GM13977 (cell line): ENCODE measurements around the gene IL16.

Experiments used
- DNase-seq: peaks from one replicate; pipeline ENCODE4 v3.0.0; 2012; ENCODE audit warnings: low spot score
- CTCF ChIP-seq: IDR thresholded peaks from 2 replicates; pipeline ENCODE4 v1.5.1; 2012; ENCODE audit warnings: mild to moderate bottlenecking, control low read depth; ENCODE audit not compliant: insufficient read depth; ENCODE audit errors: extremely low read depth, missing control alignments
- in situ Hi-C: fragments of 300-500 bp; cut with MboI; formaldehyde crosslinking; loops from one replicate; pipeline ENCODE4 v1.12.0; 2022; ENCODE audit warnings: low sequenced_read_pairs, low pct_unique_long_range_greater_than_20kb, mixed read lengths, inconsistent platforms; ENCODE audit not compliant: unreplicated experiment

The IL16 gene

GRCh38 chr15:81261172-81261811 is 64.6 kb downstream of the IL16 start:
- no peak for TF ChIP-seq CTCF
- in situ Hi-C loops = loop anchor here (10.0 kb wide), 1 partner anchor 106 kb away; no protein-coding TSS in a partner anchor

GRCh38 chr15:81263477-81263876 is 66.8 kb downstream of the IL16 start:
- no peak for TF ChIP-seq CTCF
- in situ Hi-C loops = loop anchor here (10.0 kb wide), 1 partner anchor 109 kb away; no protein-coding TSS in a partner anchor
- DNase-seq = no peak

More at GRCh38 chr15:81261172-81261811, 64.6 kb downstream of the IL16 start:
- no peak for DNase-seq

GRCh38 chr15:81264072-81264857 is 67.6 kb downstream of the IL16 start:
- TF ChIP-seq CTCF = no peak
- in situ Hi-C loops = loop anchor here (10.0 kb wide), 1 partner anchor 109 kb away; no protein-coding TSS in a partner anchor
- no peak for DNase-seq

GRCh38 chr15:81265256-81265943 is 68.7 kb downstream of the IL16 start:
- DNase-seq = peak; percentile 33
- TF ChIP-seq CTCF = no peak
- in situ Hi-C loops = loop anchor here (5.0 to 10.0 kb wide), 2 partner anchors 111 to 158 kb away; no protein-coding TSS in a partner anchor

GRCh38 chr15:81265944-81266775 is 69.5 kb downstream of the IL16 start:
- in situ Hi-C loops = loop anchor here (5.0 to 10.0 kb wide), 2 partner anchors 111 to 159 kb away; no protein-coding TSS in a partner anchor
- DNase-seq = peak; percentile 77
- TF ChIP-seq CTCF = peak; percentile 96

GRCh38 chr15:81268340-81268739 is 71.7 kb downstream of the IL16 start:
- no peak for DNase-seq
- TF ChIP-seq CTCF = no peak
- in situ Hi-C loops = loop anchor here (5.0 to 10.0 kb wide), 2 partner anchors 114 to 161 kb away; no protein-coding TSS in a partner anchor
